Right renal cortex interstitium (tissue), 3 donors: Measurements from ENCODE around the gene KRT27. TPM values are rescaled to one million over a fixed set of nuclear protein-coding genes. Genes with fewer than 3 reads are reported as not detected.
"Not testable (repeated sequence)": the region's sequence is repeated elsewhere in the genome, so short reads cannot be mapped to it uniquely, and the experiment has no call there.

Experiments
- DNase-seq, 3 donors: peaks; one replicate each; pipeline ENCODE4 v3.0.0-alpha.2; 2013; ENCODE audit warnings: low read depth in 3 of 3, low spot score in 2 of 3
- polyA plus RNA-seq, 3 donors: library from polyadenylated mRNA; unstranded; fragments of 120-200 nt; gene quantifications; one replicate each; pipeline ENCODE4 v1.2.1, GENCODE V29; 2013; ENCODE audit not compliant: insufficient read length in 3 of 3

KRT27 gene
- polyA plus RNA-seq, 3 donors: not detected

- DNase-seq: no peak
Observed at GRCh38 chr17:40763752-40764151, 18.6 kb downstream of the KRT27 start.

- DNase-seq: no peak
Observed at GRCh38 chr17:40760105-40761016, 22.0 kb downstream of the KRT27 start.

DNA sequence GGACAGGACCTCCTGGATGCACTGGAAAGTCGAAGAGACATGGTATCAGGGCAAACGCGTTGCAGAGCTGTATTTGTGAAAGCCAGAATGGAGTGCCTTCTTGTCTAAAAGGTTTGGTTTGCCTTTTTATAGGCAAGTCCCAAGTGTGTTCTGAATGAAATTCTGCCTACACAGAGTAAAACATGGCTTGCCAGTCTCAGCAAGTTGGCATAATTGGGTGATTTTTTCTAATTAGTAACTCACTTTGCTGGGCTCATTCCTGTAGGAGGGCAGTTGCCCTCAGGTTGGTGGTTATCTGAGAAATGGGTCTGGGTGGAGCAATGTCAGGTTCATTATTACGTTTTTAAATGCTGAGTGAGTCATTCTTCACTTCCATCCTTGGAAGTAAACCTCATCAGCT is 27.1 kb downstream of the KRT27 start, which contains the start of gene KRT25:
TSS of gene KRT25 (minus strand) at position 101 of the 400 bp plus-strand sequence. CDS start at position 41, 60 bp downstream.
- no peak for DNase-seq

GRCh38 chr17:40753804-40754203 is 28.5 kb downstream of the KRT27 start:
- DNase-seq: no peak

DNA sequence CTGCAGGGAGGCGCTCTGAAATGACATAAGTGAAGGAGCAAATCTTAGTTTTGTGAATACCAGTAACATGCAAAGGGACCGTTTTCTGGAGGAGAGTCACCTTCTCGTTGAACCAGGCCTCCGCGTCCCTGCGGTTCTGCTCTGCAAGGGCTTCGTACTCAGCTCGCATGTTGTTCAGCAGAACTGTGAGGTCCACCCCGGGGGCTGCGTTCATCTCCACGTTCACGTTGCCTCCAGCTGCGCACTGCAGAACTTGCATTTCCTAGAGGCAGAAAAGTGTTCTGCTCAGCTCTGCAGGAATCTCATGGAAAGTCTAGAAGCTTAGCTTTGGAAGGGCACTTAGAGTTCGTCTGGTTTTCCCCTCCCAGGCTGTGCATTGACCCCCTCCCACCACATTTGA is 31.3 kb downstream of the KRT27 start:
- DNase-seq: no peak

DNA sequence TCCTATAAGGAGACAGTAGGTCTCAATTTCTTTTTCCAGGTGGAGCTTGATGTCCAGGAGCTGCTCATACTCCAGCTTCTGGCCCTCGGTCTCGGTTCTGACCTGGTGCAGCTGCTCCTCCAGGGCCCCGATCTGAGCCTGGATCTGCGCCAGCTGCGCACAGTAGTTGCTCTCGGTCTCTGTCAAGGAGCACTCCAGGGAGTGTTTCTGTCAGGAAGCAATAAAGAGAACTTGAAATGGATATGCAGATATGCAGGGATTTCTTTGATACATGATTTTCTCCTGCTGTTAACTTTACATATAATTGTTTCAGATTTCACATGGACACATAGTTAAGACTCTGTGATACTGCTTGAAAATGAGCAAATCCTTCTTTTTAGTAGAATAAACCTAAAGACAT is 32.0 kb downstream of the KRT27 start:
- no peak for DNase-seq

GRCh38 chr17:40748666-40749065 is 33.7 kb downstream of the KRT27 start:
- DNase-seq: not testable (repeated sequence)

GRCh38 chr17:40738553-40738952 is 43.8 kb downstream of the KRT27 start:
- no peak for DNase-seq

GRCh38 chr17:40735016-40735415 is 47.3 kb downstream of the KRT27 start:
- no peak for DNase-seq

- DNase-seq: no peak
Observed at GRCh38 chr17:40734018-40734417, 48.3 kb downstream of the KRT27 start.

DNA sequence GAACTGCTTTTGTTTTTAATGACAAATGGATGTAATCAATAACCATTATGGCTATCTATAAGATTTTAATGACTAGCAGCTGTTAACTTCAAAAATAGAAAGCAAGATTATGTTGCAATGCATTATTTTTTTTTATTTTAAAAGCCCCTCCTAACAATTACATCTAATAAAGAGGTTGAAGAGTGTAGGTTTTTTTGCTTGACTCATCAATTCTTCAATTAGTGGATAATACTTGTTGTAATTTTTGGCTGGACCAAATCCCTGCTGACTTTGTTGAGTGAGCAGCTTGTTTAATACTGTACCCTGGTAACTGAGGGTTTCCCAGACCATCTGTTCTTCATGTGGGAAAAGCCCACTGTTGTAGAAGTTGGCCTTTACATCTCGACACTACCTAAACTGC is 51.4 kb downstream of the KRT27 start:
- DNase-seq: no peak

DNA sequence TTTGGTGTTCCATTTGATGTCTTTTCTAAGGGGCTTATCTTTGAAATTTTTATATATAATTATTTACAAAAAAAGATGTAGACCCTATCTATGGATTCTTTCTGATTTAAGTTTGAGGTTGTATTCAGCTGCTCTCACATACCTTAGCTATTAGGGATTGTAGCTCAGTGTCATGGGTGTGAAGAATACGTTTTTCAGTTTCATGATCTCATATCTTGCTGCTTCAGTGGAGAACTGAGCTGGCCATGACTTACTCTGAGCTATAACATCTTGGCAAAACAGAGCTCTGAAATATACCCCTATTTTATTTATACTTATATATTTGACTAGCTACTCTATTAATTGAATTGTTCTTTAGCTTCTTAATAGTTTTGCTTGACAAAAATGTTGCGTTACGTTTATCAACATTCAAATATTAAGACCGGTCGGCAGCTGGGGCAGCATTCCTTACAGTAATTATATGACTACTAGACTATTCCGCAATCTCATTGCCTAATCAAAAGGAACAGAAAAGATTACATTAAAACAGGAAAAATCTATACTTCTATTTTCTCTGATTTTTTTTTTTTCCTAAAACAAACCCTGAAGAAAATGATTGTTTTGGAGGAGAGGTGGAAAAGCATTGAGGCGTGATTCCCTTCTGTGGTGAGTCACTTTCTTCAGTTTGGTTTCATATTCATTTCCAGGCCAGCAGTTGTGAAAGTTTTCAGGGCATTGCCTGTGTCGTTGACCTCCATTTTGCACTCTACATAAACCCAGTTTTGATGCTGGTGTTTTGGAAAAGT is 54.7 kb downstream of the KRT27 start:
- no peak for DNase-seq

- DNase-seq: no peak
Observed at GRCh38 chr17:40726919-40727318, 55.4 kb downstream of the KRT27 start.

Other genes starting within 250 kb of the KRT27 start
- under 1 TPM; 0.21 to 0.40 (median 0.24) TPM for gene CCR7, start 217.1 kb downstream of the KRT27 start, polyA plus RNA-seq
- 100 to 1,000 TPM; 272 to 303 (median 302) TPM for gene SMARCE1, start 134.7 kb downstream of the KRT27 start, polyA plus RNA-seq
- gene KRT222, start 117.4 kb downstream of the KRT27 start, polyA plus RNA-seq: under 1 TPM in 2 of 3 donors, not detected in 1; 0.14 to 0.24 TPM
- not detected for gene KRT24, start 78.8 kb downstream of the KRT27 start, polyA plus RNA-seq
- gene KRT25, start 27.2 kb downstream of the KRT27 start, polyA plus RNA-seq: under 1 TPM in 2 of 3 donors, not detected in 1; 0.07 TPM
- not detected for gene KRT26, start 10.3 kb downstream of the KRT27 start, polyA plus RNA-seq
- gene KRT28, start 17.4 kb upstream of the KRT27 start, polyA plus RNA-seq: not detected
- gene KRT10, start 40.1 kb upstream of the KRT27 start, polyA plus RNA-seq: 10 to 100 TPM; 33.0 to 44.7 (median 41.0) TPM
- not detected for gene KRT12, start 84.7 kb upstream of the KRT27 start, polyA plus RNA-seq
- gene KRT20, start 102.7 kb upstream of the KRT27 start, polyA plus RNA-seq: under 1 TPM in 2 of 3 donors, not detected in 1; 0.17 to 0.37 TPM
- 1 to 10 TPM in 2 of 3 donors, under 1 TPM in 1; 0.45 to 2.2 (median 2.0) TPM for gene KRT23, start 155.1 kb upstream of the KRT27 start, polyA plus RNA-seq
- gene KRT39, start 184.4 kb upstream of the KRT27 start, polyA plus RNA-seq: not detected
- not detected for gene KRT40, start 201.8 kb upstream of the KRT27 start, polyA plus RNA-seq
- not detected for gene KRTAP3-3, start 211.6 kb upstream of the KRT27 start, polyA plus RNA-seq
- gene KRTAP3-2, start 217.4 kb upstream of the KRT27 start, polyA plus RNA-seq: not detected
- gene KRTAP3-1, start 226.6 kb upstream of the KRT27 start, polyA plus RNA-seq: not detected
- not detected for gene KRTAP1-5, start 244.7 kb upstream of the KRT27 start, polyA plus RNA-seq
- not detected for gene KRTAP1-4, start 247.6 kb upstream of the KRT27 start, polyA plus RNA-seq